Activated gamma-delta T cell (primary cell): ENCODE results near the gene LDB3.

Experiments
- DNase-seq: peaks from one replicate; lab custom pipeline; 2025; lab: John Stamatoyannopoulos, UW

LDB3 gene

GRCh38 chr10:86664341-86665217, 3.7 kb upstream of the LDB3 start:
- DNase-seq: no peak

GRCh38 chr10:86665218-86665607, 3.1 kb upstream of the LDB3 start:
- no peak for DNase-seq

GRCh38 chr10:86665868-86666267, 2.4 kb upstream of the LDB3 start:
- DNase-seq: no peak

- DNase-seq: no peak
These were observed 1.8 kb upstream of the LDB3 start for GRCh38 chr10:86666538-86666937.

GRCh38 chr10:86667421-86668181, 710 bp upstream of the LDB3 start:
- no peak for DNase-seq

GRCh38 chr10:86670290-86670811, 2.0 kb downstream of the LDB3 start:
- no peak for DNase-seq

- no peak for DNase-seq
These were observed 2.6 kb downstream of the LDB3 start for GRCh38 chr10:86670876-86671275.

GRCh38 chr10:86671419-86671818, 3.1 kb downstream of the LDB3 start:
- no peak for DNase-seq

- DNase-seq: no peak
These were observed 3.8 kb downstream of the LDB3 start for GRCh38 chr10:86671985-86672710.

GRCh38 chr10:86673216-86673826, 5.0 kb downstream of the LDB3 start:
- DNase-seq: no peak

GRCh38 chr10:86673827-86674581, 5.7 kb downstream of the LDB3 start:
- no peak for DNase-seq

- no peak for DNase-seq
These were observed 6.6 kb downstream of the LDB3 start for GRCh38 chr10:86674912-86675311.

GRCh38 chr10:86677374-86677773, 9.1 kb downstream of the LDB3 start:
- DNase-seq: no peak

- no peak for DNase-seq
These were observed 10.9 kb downstream of the LDB3 start for GRCh38 chr10:86678999-86679792.

GRCh38 chr10:86681047-86681446, 12.7 kb downstream of the LDB3 start:
- no peak for DNase-seq

GRCh38 chr10:86681722-86682386, 13.5 kb downstream of the LDB3 start:
- no peak for DNase-seq

GRCh38 chr10:86682675-86683074, 14.4 kb downstream of the LDB3 start:
- no peak for DNase-seq

GRCh38 chr10:86684331-86685097, 16.2 kb downstream of the LDB3 start:
- DNase-seq: no peak

GRCh38 chr10:86685416-86685815, 17.1 kb downstream of the LDB3 start:
- DNase-seq: no peak
